Activated T-cell treated with anti-CD3 and anti-CD28 coated beads for 1 hour (primary cell): ENCODE data around the gene TRAF6.
A peak's percentile ranks its signal among the peaks of the same experiment; 100 is the strongest.
"Not testable (repeated sequence)": the region's sequence is repeated elsewhere in the genome, so short reads cannot be mapped to it uniquely, and the experiment has no call there.

Experiments
- DNase-seq: peaks from one replicate; pipeline ENCODE4 v3.0.0-alpha.2; 2020; ENCODE audit warnings: low read depth

Gene TRAF6

GRCh38 chr11:36509694-36510593 lies at the start of gene TRAF6:
TSS of gene TRAF6 (minus strand) at chr11:36510272. CDS start at chr11:36501515, 8,757 bp downstream.
- DNase-seq = peak; percentile 92

GRCh38 chr11:36558571-36559413 lies 48.7 kb upstream of the TRAF6 start:
- no peak for DNase-seq

- no peak for DNase-seq
These were observed 47.9 kb upstream of the TRAF6 start for GRCh38 chr11:36557991-36558390.

GRCh38 chr11:36557390-36557789 lies 47.3 kb upstream of the TRAF6 start:
- not testable (repeated sequence) for DNase-seq

- no peak for DNase-seq
These were observed 40.5 kb upstream of the TRAF6 start for GRCh38 chr11:36550385-36551115.

GRCh38 chr11:36540998-36541397 lies 30.9 kb upstream of the TRAF6 start:
- DNase-seq = no peak

- DNase-seq = no peak
These were observed 24.3 kb upstream of the TRAF6 start for GRCh38 chr11:36534276-36534840.

GRCh38 chr11:36532941-36533601 lies 23.0 kb upstream of the TRAF6 start:
- DNase-seq = no peak

GRCh38 chr11:36530840-36531239 lies 20.8 kb upstream of the TRAF6 start:
- no peak for DNase-seq

GRCh38 chr11:36513965-36514364 lies 3.9 kb upstream of the TRAF6 start:
- no peak for DNase-seq

- DNase-seq = no peak
These were observed 1.9 kb upstream of the TRAF6 start for GRCh38 chr11:36512016-36512415.

- not testable (repeated sequence) for DNase-seq
These were observed 990 bp upstream of the TRAF6 start for GRCh38 chr11:36511062-36511461.

- no peak for DNase-seq
These were observed 496 bp upstream of the TRAF6 start for GRCh38 chr11:36510594-36510942.

GRCh38 chr11:36509201-36509639 lies 852 bp downstream of the TRAF6 start:
- DNase-seq = no peak

- no peak for DNase-seq
These were observed 1.3 kb downstream of the TRAF6 start for GRCh38 chr11:36508743-36509142.

- no peak for DNase-seq
These were observed 2.1 kb downstream of the TRAF6 start for GRCh38 chr11:36507824-36508489.

- no peak for DNase-seq
These were observed 8.8 kb downstream of the TRAF6 start for GRCh38 chr11:36501236-36501635.

- DNase-seq = no peak
These were observed 9.8 kb downstream of the TRAF6 start for GRCh38 chr11:36500315-36500721.

GRCh38 chr11:36499315-36499714 lies 10.8 kb downstream of the TRAF6 start:
- no peak for DNase-seq

- DNase-seq = no peak
These were observed 11.4 kb downstream of the TRAF6 start for GRCh38 chr11:36498721-36499120.

- no peak for DNase-seq
These were observed 16.7 kb downstream of the TRAF6 start for GRCh38 chr11:36493332-36493731.
